Suprapubic skin (tissue), 4 donors: ENCODE measurements around the gene STX1A. TPM values are rescaled to one million over a fixed set of nuclear protein-coding genes. Genes with fewer than 3 reads are reported as not detected.

Experiments used
- DNase-seq, 2 donors: peaks; one replicate each; pipeline ENCODE4 v3.0.0-alpha.2; 2019; ENCODE audit warnings: low spot score in 2 of 2
- H3K27ac ChIP-seq: fragments of 200-600 bp; sonication (generic); one replicate; pipeline ENCODE4 v1.5.1; 2019
- H3K27me3 ChIP-seq: fragments of 200-600 bp; sonication (generic); one replicate; pipeline ENCODE4 v1.5.1; 2019
- H3K36me3 ChIP-seq: fragments of 200-600 bp; sonication (generic); one replicate; pipeline ENCODE4 v1.5.1; 2019
- H3K4me1 ChIP-seq: fragments of 200-600 bp; sonication (generic); one replicate; pipeline ENCODE4 v1.5.1; 2019
- H3K4me3 ChIP-seq: fragments of 200-600 bp; sonication (generic); one replicate; pipeline ENCODE4 v1.5.1; 2019; ENCODE audit warnings: mild to moderate bottlenecking
- H3K9me3 ChIP-seq: fragments of 200-600 bp; sonication (generic); one replicate; pipeline ENCODE4 v1.5.1; 2019
- CTCF ChIP-seq, 2 donors: fragments of 200-600 bp in 1 of 2; fragments of 450-650 bp in 1 of 2; sonication (generic) in 1 of 2; IDR thresholded peaks; one replicate each; pipeline ENCODE4 v1.5.1; 2016 to 2019; ENCODE audit warnings: antibody characterized with exemption in 2 of 2, mild to moderate bottlenecking in 1 of 2, moderate library complexity in 1 of 2
- EP300 ChIP-seq: sonication (generic); formaldehyde crosslinking; IDR thresholded peaks from one replicate; pipeline ENCODE4 v1.6.1; 2017; ENCODE audit warnings: antibody characterized with exemption
- POLR2A ChIP-seq, 2 donors: fragments of 450-650 bp; IDR thresholded peaks; one replicate each; pipeline ENCODE4 v1.6.1; 2017; ENCODE audit warnings: antibody characterized with exemption in 2 of 2, mild to moderate bottlenecking in 2 of 2, moderate library complexity in 2 of 2
- POLR2AphosphoS5 ChIP-seq, 3 donors: sonication (generic); formaldehyde crosslinking; IDR thresholded peaks; one replicate each; pipeline ENCODE4 v1.6.1; 2017; ENCODE audit warnings: antibody characterized with exemption in 3 of 3
- WGBS: methylation state at CpG from one replicate; pipeline ENCODE4 v1.1.5; 2018; 5-methylcytosine and 5-hydroxymethylcytosine counted together
- total RNA-seq, 4 donors: library from RNA; depleted of rRNA; stranded (reverse); fragments of >200 nt; gene quantifications; one replicate each; pipeline ENCODE4 v1.1.0, GENCODE V29; 2016

STX1A gene
- total RNA-seq, 4 donors from 2014 or later: 3.3 to 6.0 (median 4.3) TPM

- H3K9me3 ChIP-seq: no peaks in the 10 kb centered on the region
- no peaks in the 10 kb centered on the region for H3K27me3 ChIP-seq
- H3K4me3 ChIP-seq: no peak overlapping the region
- WGBS: 47% methylated on average over 11 of the region's 23 CpGs
- peaks cover 18% of the 10 kb centered on the region for H3K36me3 ChIP-seq
- H3K27ac ChIP-seq: no peak overlapping the region
- H3K4me1 ChIP-seq: peaks cover 21% of the 10 kb centered on the region
- TF ChIP-seq CTCF (IDR thresholded peaks at IDR 0.05): no peak
- no peak for TF ChIP-seq EP300
- no peak for TF ChIP-seq POLR2A (IDR thresholded peaks at IDR 0.05)
- no peak for TF ChIP-seq POLR2AphosphoS5 (IDR thresholded peaks at IDR 0.05)
- DNase-seq: no peak
Measured at GRCh38 chr7:73704640-73705550, 14.6 kb downstream of the STX1A start.

DNA sequence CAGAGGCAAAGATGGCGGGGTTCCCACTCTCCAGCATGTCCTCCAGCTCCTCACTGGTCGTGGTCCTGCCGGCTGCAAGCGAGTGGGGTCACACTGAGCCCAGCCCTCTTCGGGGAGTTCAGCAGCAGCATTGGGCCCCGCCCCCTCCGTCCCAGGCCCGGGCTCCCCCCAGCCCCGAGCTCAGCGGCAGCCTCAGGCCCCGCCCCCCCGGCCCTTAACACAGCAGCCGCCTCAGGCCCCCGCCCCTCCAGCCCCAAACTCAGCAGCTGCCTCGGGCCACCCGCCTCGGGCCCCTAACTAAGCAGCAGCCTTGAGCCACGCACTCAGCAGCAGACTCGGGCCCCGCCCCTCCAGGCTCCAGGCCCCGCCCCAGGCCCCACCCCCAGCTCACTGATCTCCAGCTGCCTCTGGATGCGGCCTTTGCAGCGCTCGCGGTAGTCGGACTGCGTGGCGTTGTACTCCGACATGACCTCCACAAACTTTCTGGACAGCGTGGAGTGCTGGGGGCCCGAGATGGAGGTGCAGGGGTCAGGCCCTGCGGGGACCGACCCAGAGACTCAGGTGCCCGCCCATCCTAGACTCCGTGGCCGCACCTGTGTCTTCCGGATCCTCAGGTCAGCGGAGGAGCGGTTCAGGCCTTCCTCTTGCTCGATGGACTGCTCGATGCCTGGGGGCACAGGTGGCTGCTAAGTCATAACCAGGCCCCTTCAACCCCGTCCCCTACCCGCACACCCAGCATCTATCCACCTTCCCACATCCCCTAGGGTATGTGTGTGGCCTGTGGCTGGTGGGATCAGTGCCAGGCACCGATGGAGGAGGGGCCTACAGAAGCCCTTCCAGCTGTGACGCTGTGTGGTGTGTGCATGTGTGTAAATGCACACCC, 15.5 kb downstream of the STX1A start:
- H3K36me3 ChIP-seq: peaks cover 27% of the 10 kb centered on the region
- H3K9me3 ChIP-seq: no peaks in the 10 kb centered on the region
- 46% methylated on average over 13 of the region's 45 CpGs for WGBS
- no peaks in the 10 kb centered on the region for H3K27me3 ChIP-seq
- H3K4me1 ChIP-seq: peaks cover 21% of the 10 kb centered on the region
- peak overlapping the region; percentile 13 for H3K4me3 ChIP-seq
- H3K27ac ChIP-seq: no peak overlapping the region
- DNase-seq: no peak
- TF ChIP-seq EP300: no peak
- no peak for TF ChIP-seq POLR2AphosphoS5 (IDR thresholded peaks at IDR 0.05)
- no peak for TF ChIP-seq CTCF (IDR thresholded peaks at IDR 0.05)
- no peak for TF ChIP-seq POLR2A (IDR thresholded peaks at IDR 0.05)

GRCh38 chr7:73703225-73703624, 16.2 kb downstream of the STX1A start:
- 76% methylated on average over 13 of the region's 13 CpGs for WGBS
- H3K27ac ChIP-seq: no peak overlapping the region
- TF ChIP-seq POLR2A (IDR thresholded peaks at IDR 0.05): no peak
- no peak for TF ChIP-seq CTCF (IDR thresholded peaks at IDR 0.05)
- TF ChIP-seq POLR2AphosphoS5 (IDR thresholded peaks at IDR 0.05): no peak
- TF ChIP-seq EP300: no peak

DNA sequence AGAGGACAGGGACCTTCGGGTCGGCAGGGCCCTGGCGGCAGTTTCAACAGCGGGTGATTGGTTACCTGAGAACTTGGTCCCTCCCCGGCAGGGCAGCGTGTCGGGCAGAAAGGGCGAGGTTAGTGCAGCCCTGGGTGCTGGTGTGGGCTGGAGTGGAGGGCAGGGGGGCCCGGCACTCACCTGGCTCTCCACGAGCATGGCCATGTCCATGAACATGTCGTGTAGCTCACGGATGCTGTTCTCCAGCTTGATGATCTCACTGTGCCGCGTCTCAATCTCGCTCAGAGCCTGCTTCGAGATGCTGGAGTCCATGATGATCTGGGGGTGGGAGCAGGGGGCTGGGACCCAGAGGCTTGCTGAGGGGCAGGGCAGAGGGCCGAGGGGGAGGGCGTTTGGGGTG, 16.8 kb downstream of the STX1A start:
- no peaks in the 10 kb centered on the region for H3K27me3 ChIP-seq
- peaks cover 21% of the 10 kb centered on the region for H3K4me1 ChIP-seq
- DNase-seq: no peak
- peaks cover 41% of the 10 kb centered on the region for H3K36me3 ChIP-seq
- H3K9me3 ChIP-seq: no peaks in the 10 kb centered on the region
- WGBS: 89% methylated on average over 7 of the region's 18 CpGs
- H3K4me3 ChIP-seq: no peak overlapping the region
- no peak for TF ChIP-seq POLR2A (IDR thresholded peaks at IDR 0.05)
- H3K27ac ChIP-seq: no peak overlapping the region

More at GRCh38 chr7:73703225-73703624, 16.2 kb downstream of the STX1A start:
- H3K9me3 ChIP-seq: no peaks in the 10 kb centered on the region
- no peak overlapping the region for H3K4me3 ChIP-seq
- peaks cover 35% of the 10 kb centered on the region for H3K36me3 ChIP-seq
- DNase-seq: no peak
- peaks cover 21% of the 10 kb centered on the region for H3K4me1 ChIP-seq
- no peaks in the 10 kb centered on the region for H3K27me3 ChIP-seq

DNA sequence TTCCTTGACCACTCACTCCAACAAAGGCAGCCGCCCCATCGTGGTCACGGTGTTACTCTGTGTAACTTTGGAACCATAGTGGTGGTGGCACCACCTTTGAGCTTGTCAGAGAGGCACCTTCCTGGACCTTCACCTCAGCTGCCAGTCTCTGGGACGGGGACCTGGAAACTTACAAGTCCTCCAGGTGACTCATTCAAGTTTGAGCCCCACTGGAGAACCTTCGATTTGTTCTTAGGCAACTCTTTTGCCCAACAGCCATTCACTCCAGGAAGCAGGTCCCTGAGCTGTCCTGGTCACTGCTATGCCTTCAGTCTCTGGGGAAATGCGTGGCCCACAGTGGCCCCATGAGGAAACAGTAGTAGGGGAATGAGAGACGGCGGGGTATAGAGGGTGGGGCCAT, 17.2 kb downstream of the STX1A start:
- 81% methylated on average over 8 of the region's 8 CpGs for WGBS
- DNase-seq: no peak
- no peaks in the 10 kb centered on the region for H3K27me3 ChIP-seq
- no peak overlapping the region for H3K27ac ChIP-seq
- peaks cover 45% of the 10 kb centered on the region for H3K36me3 ChIP-seq
- no peak overlapping the region for H3K4me3 ChIP-seq
- TF ChIP-seq EP300 (no peak), CTCF (IDR thresholded peaks at IDR 0.05) (no peak), POLR2AphosphoS5 (IDR thresholded peaks at IDR 0.05) (no peak), POLR2A (IDR thresholded peaks at IDR 0.05) (no peak)
- peaks cover 21% of the 10 kb centered on the region for H3K4me1 ChIP-seq
- no peaks in the 10 kb centered on the region for H3K9me3 ChIP-seq
